Measurements from ENCODE around the gene EPRS1. TPM values are rescaled to one million over a fixed set of nuclear protein-coding genes. Genes with fewer than 3 reads are reported as not detected.

The EPRS1 gene
- total RNA-seq, 2 experiments from 2014 or later: 117 to 123 TPM

DNA sequence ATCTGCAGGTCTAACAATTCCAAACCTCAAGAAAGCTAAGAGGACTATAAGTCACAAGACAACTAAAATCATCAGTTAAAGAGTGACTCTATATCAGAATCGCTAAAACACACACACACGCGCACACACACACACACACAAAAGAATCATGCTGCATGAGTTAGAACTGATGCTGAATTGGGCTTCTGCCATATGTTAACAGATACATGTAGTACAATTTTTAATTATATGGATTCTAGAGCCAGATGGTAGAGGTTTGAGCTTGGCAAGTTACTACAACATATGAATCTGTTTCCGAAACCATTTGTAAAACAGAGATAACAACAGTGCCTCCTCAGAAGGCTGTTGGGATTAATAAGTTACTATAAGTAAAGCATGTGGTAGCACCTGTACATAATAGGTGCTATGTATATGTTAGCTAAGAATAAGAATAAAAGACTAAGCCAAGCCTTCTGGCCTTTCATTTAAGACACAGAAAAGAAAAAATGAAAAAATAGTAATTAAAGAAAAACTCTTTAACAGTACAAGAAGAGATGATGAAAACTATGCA is 17.9 kb downstream of the EPRS1 start:
- ChIA-PET CTCF (no interaction called here), POLR2A (no interaction called here)
- Mint-ChIP-seq H3K36me3 (ENCODE audit: low read depth) (peaks cover 62% of the 10 kb centered on the region), H3K9me3 (no peaks in the 10 kb centered on the region), H3K27me3 (no peaks in the 10 kb centered on the region), H3K27ac (no peak overlapping the region), H3K4me3 (no peak overlapping the region), H3K4me1 (peaks cover 14% of the 10 kb centered on the region)
- no peak for DNase-seq

DNA sequence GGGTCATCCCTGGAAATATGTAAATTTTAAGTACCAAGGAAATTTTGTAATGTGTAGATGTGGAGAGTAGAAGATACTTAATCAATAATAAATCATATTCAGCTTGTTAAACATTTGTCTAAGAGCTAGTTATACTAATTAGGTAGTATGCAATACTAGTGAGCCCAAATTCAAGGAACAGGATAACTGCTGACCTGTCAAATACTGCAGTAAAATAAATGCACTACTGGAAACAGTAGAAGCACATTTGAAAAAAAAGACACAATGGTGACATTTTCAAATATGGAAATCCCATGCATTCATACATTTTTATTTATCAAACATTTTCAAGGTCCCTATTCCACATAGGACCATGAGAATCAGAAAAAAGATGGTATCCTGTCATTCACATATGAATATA is 27.2 kb downstream of the EPRS1 start:
- ChIA-PET CTCF (interaction anchor here (0.9 to 1.3 kb wide), 3 partner anchors 10 to 27 kb away, joined by 3 read pairs; partner anchors contain the start of gene EPRS1), POLR2A (no interaction called here)
- Mint-ChIP-seq H3K27me3 (no peaks in the 10 kb centered on the region), H3K9me3 (no peaks in the 10 kb centered on the region), H3K36me3 (ENCODE audit: low read depth) (peaks cover 65% of the 10 kb centered on the region), H3K4me1 (peaks cover 18% of the 10 kb centered on the region), H3K4me3 (no peak overlapping the region), H3K27ac (no peak overlapping the region)
- no peak for DNase-seq

DNA sequence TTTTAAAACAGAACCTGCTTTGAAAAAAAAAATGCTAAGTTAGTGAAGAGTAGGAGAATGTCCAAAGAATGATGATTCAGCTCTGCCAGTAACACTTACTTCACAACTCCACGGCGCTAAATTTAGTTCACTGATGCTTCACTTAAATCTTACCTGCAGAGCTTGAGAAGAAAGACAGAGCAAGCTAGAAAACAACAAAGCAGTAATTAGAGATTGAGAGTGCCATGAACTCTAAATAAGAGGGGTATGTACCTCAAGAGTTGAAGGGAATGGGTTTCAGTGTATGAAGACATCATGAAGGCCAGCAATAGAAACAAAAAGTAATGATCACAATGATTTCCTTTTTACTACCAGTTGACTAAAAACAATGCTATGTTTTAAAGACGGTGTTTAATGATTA is 32.8 kb downstream of the EPRS1 start:
- CTCF ChIA-PET: interaction anchor here (0.7 to 2.6 kb wide), 7 partner anchors 10 to 25 kb away, joined by 3 to 16 read pairs (median 4); no protein-coding TSS in a partner anchor
- Mint-ChIP-seq H3K9me3 (no peaks in the 10 kb centered on the region), H3K4me3 (no peak overlapping the region), H3K36me3 (ENCODE audit: low read depth) (peaks cover 68% of the 10 kb centered on the region), H3K4me1 (peaks cover 29% of the 10 kb centered on the region), H3K27me3 (no peaks in the 10 kb centered on the region), H3K27ac (peak overlapping the region; percentile 72)
- POLR2A ChIA-PET: interaction anchor here (0.9 to 1.6 kb wide), 2 partner anchors 10 to 81 kb away, joined by 3 to 4 read pairs; partner anchors contain the start of gene IARS2
- no peak for DNase-seq

DNA sequence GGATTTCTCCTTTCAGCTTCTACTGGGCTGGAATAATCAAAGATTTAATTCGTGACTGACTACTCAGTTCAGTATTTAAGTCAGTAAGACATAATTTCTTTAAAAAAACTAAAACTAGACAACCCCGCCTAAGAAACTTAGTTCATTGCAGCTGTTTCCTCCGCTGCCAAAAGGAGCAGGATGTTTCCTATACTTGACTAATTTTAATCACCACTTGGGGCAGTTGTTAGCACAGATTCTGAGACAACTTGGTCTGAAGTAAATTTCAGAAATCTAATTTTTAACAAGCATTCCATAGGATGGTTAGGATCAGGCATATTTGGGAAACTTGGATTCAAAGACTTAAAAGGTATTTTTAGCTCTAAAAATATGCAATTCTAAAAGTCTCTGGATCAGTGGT is 34.0 kb downstream of the EPRS1 start:
- POLR2A ChIA-PET: interaction anchor here (0.7 to 1.6 kb wide), 3 partner anchors 34 to 82 kb away, joined by 3 read pairs; partner anchors contain the start of genes EPRS1 and IARS2
- Mint-ChIP-seq H3K9me3 (no peaks in the 10 kb centered on the region), H3K36me3 (ENCODE audit: low read depth) (peaks cover 66% of the 10 kb centered on the region), H3K4me1 (peaks cover 29% of the 10 kb centered on the region), H3K27ac (no peak overlapping the region), H3K27me3 (no peaks in the 10 kb centered on the region), H3K4me3 (no peak overlapping the region)
- CTCF ChIA-PET: interaction anchor here (1.0 to 2.6 kb wide), 6 partner anchors 12 to 101 kb away, joined by 3 to 16 read pairs (median 5); no protein-coding TSS in a partner anchor
- DNase-seq: no peak

DNA sequence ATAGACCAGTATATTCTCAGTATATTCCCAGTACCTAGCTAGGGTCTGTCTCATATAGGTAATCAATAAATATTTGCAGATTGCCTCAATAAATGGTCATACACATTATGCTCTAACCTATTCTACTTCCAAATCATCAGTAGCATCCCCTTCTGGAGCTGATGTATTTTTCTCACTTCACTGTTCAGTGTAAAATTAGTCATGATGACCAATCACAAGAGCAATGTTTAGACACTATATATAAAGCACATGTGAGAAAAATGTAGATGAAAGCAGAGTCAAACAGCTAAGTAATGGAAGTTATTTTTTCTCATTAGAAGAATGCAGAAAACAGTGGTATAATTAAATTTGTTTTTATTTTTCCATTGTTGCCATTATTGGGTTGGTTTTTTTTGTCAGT is 34.7 kb downstream of the EPRS1 start:
- Mint-ChIP-seq H3K27ac (no peak overlapping the region), H3K4me1 (peaks cover 30% of the 10 kb centered on the region), H3K4me3 (no peak overlapping the region), H3K36me3 (ENCODE audit: low read depth) (peaks cover 64% of the 10 kb centered on the region), H3K27me3 (no peaks in the 10 kb centered on the region), H3K9me3 (no peaks in the 10 kb centered on the region)
- POLR2A ChIA-PET: no interaction called here
- no peak for DNase-seq
- CTCF ChIA-PET: interaction anchor here (1.0 to 2.6 kb wide), 5 partner anchors 14 to 101 kb away, joined by 3 to 16 read pairs (median 5); no protein-coding TSS in a partner anchor

DNA sequence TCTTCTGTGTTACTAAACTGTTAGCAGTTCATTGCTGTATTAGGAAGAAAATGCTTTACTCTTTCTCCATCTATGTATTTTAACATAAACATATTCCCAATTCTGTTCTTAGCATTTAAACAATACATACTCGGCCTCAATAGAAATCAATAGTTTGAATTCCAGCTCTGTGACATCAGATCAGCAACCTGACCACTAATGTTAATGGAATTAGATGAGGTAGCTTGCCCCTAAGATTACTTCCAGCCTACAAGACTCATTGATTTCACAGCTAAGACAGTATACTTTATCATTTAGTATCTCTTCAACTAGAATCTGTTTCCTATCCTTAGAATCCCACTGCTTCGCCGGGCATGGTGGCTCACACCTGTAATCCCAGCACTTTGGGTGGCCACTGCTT is 38.9 kb downstream of the EPRS1 start:
- Mint-ChIP-seq H3K27me3 (no peaks in the 10 kb centered on the region), H3K4me1 (peaks cover 21% of the 10 kb centered on the region), H3K4me3 (no peak overlapping the region), H3K36me3 (ENCODE audit: low read depth) (peaks cover 59% of the 10 kb centered on the region), H3K9me3 (no peaks in the 10 kb centered on the region), H3K27ac (no peak overlapping the region)
- POLR2A ChIA-PET: no interaction called here
- CTCF ChIA-PET: no interaction called here
- no peak for DNase-seq

DNA sequence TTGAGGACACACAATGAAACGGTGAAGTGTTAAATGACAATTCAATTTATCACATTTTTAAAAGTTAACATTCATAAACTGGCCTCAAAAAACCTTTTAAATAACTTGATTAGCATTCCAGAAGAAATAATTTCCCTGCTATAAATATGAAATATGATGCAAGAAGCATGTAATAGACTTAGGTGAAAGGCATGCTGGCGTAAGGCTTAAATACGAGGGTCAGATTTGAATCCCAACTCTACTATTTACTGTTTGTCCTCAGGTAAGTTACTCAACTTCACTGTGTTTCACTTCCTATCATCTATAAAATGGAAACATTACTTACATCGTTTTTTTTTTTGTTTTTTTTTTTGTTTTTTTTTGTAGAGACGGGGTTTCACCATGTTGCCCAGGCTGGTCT is 40.8 kb downstream of the EPRS1 start:
- ChIA-PET CTCF (interaction anchor here (0.7 kb wide), 1 partner anchor 80 kb away, joined by 3 read pairs; no protein-coding TSS in a partner anchor), POLR2A (no interaction called here)
- H3K4me3 Mint-ChIP-seq: no peak overlapping the region
- peaks cover 59% of the 10 kb centered on the region for H3K36me3 Mint-ChIP-seq (ENCODE audit: low read depth)
- no peak for DNase-seq
- no peaks in the 10 kb centered on the region for H3K27me3 Mint-ChIP-seq
- H3K4me1 Mint-ChIP-seq: peaks cover 19% of the 10 kb centered on the region
- no peaks in the 10 kb centered on the region for H3K9me3 Mint-ChIP-seq
- H3K27ac Mint-ChIP-seq: no peak overlapping the region

DNA sequence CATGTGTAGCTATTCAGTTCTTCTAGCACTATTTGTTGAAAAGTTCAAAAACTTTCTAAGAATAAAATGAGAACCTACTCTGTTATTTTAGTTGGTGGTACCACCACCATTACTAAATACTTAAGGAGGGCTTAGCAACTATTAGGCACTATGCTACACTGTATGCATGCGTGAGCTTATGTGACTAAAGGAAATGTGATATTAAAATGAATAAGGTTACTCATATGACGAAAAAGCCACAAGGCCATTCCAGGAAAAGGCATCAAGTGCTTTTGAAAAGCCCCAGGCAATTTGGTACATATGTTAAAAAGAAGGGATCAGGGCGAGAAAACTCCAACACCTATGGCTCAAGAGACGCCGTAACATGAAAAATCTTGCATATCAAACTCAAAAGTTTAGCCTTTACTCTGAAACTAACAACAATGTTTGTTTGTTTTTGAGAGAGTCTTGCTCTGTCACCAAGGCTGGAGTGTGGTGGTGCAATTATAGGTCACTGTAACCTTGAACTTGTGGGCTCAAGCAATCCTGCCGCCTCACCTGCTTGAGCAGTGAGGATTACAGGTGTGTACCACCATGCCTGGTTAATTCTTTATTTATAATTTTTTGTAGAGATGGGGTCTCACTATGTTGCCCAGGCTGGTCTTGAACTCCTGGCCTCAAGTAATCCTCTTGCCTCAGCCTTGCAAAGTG is 42.5 kb downstream of the EPRS1 start:
- ChIA-PET CTCF (interaction anchor here (0.8 kb wide), 1 partner anchor 10 kb away, joined by 4 read pairs; no protein-coding TSS in a partner anchor), POLR2A (interaction anchor here (1.4 kb wide), 1 partner anchor 9 kb away, joined by 4 read pairs; no protein-coding TSS in a partner anchor)
- Mint-ChIP-seq H3K4me3 (no peak overlapping the region), H3K9me3 (no peaks in the 10 kb centered on the region), H3K27me3 (no peaks in the 10 kb centered on the region), H3K27ac (peak overlapping the region; percentile 59), H3K4me1 (peaks cover 24% of the 10 kb centered on the region), H3K36me3 (ENCODE audit: low read depth) (peaks cover 59% of the 10 kb centered on the region)
- no peak for DNase-seq

DNA sequence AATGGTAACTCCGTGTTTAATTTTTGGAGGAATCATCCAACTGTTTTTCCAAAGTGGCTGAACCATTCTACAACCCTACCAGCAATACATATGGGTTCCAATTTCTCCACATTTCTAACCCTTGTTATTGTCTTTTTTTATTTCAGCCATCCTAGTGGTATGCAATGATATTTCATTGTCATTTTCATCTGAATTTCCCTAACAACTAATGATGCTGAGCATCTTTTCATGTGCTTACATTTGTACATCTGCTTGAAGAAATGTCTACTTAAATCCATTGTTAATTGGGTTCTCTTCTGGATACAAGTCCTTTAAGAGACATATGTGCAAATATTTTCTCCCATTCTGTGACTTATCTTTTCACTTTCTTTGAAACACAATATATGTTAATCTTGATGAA is 43.3 kb downstream of the EPRS1 start:
- Mint-ChIP-seq H3K27ac (no peak overlapping the region), H3K4me1 (peaks cover 24% of the 10 kb centered on the region), H3K4me3 (no peak overlapping the region), H3K9me3 (no peaks in the 10 kb centered on the region), H3K36me3 (ENCODE audit: low read depth) (peaks cover 59% of the 10 kb centered on the region), H3K27me3 (no peaks in the 10 kb centered on the region)
- ChIA-PET POLR2A (interaction anchor here (1.4 kb wide), 1 partner anchor 10 kb away, joined by 4 read pairs; no protein-coding TSS in a partner anchor), CTCF (interaction anchor here (0.8 kb wide), 1 partner anchor 10 kb away, joined by 4 read pairs; no protein-coding TSS in a partner anchor)
- DNase-seq: no peak

DNA sequence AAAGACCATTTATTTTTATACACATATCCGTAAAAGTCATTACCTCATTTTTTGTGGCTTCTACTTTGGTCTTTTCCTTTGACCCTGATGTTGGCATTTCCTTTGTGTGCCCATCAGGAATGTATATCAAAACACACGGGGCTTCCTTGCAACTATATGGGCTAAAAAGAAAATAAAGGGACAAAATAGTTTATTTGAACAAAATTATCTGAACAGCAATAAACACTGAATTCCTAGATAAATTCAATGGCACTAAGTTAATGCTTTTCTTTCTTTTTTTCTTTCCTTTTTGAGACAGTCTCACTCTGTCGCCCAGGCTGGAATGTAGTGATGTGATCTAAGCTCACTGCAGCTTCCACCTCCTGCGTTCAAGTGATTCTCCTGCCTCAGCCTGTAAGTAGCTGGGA is 45.2 kb downstream of the EPRS1 start:
- no peak overlapping the region for H3K27ac Mint-ChIP-seq
- ChIA-PET POLR2A (no interaction called here), CTCF (no interaction called here)
- peaks cover 61% of the 10 kb centered on the region for H3K36me3 Mint-ChIP-seq (ENCODE audit: low read depth)
- no peaks in the 10 kb centered on the region for H3K27me3 Mint-ChIP-seq
- H3K4me3 Mint-ChIP-seq: no peak overlapping the region
- H3K9me3 Mint-ChIP-seq: no peaks in the 10 kb centered on the region
- H3K4me1 Mint-ChIP-seq: peaks cover 23% of the 10 kb centered on the region
- no peak for DNase-seq

DNA sequence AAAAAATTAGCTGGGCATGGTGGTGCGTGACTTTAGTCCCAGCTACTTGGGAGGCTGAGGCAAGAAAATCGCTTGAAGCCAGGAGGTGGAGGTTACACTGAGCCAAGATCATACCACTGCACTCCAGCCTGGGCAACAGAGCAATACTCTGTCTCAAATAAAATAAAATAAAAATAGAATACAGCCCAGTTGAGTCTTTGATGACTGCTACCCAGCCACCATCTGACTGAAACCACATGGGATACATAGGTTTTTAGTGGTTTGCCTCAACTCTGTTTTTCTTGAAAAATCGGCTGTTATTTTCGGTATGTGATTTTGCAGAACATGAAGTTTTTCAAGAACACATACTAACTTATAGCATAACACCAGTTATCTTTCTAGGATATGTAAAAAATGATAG is 46.5 kb downstream of the EPRS1 start:
- H3K27ac Mint-ChIP-seq: no peak overlapping the region
- H3K4me1 Mint-ChIP-seq: peaks cover 23% of the 10 kb centered on the region
- no peak overlapping the region for H3K4me3 Mint-ChIP-seq
- peaks cover 66% of the 10 kb centered on the region for H3K36me3 Mint-ChIP-seq (ENCODE audit: low read depth)
- no peak for DNase-seq
- H3K27me3 Mint-ChIP-seq: no peaks in the 10 kb centered on the region
- POLR2A ChIA-PET: interaction anchor here (0.9 to 1.3 kb wide), 3 partner anchors 9 to 47 kb away, joined by 3 read pairs; no protein-coding TSS in a partner anchor
- CTCF ChIA-PET: interaction anchor here (0.8 kb wide), 1 partner anchor 9 kb away, joined by 5 read pairs; no protein-coding TSS in a partner anchor
- H3K9me3 Mint-ChIP-seq: no peaks in the 10 kb centered on the region
